HEK293T (cell line): ENCODE results near the gene ABCG4.

Experiments
- BHLHE40 ChIP-seq: fragments of 450-650 bp; IDR thresholded peaks from 2 replicates; pipeline ENCODE4 v1.6.1; 2016; ENCODE audit warnings: mild to moderate bottlenecking, moderate library complexity, borderline replicate concordance
- CTBP1 ChIP-seq: fragments of 450-650 bp; IDR thresholded peaks from 2 replicates; pipeline ENCODE4 v1.6.1; 2016; ENCODE audit warnings: borderline replicate concordance
- ELF4 ChIP-seq: fragments of 450-650 bp; IDR thresholded peaks from 2 replicates; pipeline ENCODE4 v1.6.1; 2017; ENCODE audit warnings: antibody characterized with exemption
- FOXK2 ChIP-seq: fragments of 450-650 bp; IDR thresholded peaks from 2 replicates; pipeline ENCODE4 v1.6.1; 2016; ENCODE audit warnings: mild to moderate bottlenecking
- FOXM1 ChIP-seq: fragments of 450-650 bp; IDR thresholded peaks from 2 replicates; pipeline ENCODE4 v1.6.1; 2017; ENCODE audit warnings: mild to moderate bottlenecking, borderline replicate concordance
- HDGF ChIP-seq: fragments of 450-650 bp; IDR thresholded peaks from 2 replicates; pipeline ENCODE4 v1.6.1; 2017; ENCODE audit warnings: antibody characterized with exemption, borderline replicate concordance
- LEF1 ChIP-seq: fragments of 450-650 bp; IDR thresholded peaks from 2 replicates; pipeline ENCODE4 v1.6.1; 2017; ENCODE audit warnings: mild to moderate bottlenecking, borderline replicate concordance
- NFRKB ChIP-seq: fragments of 450-650 bp; IDR thresholded peaks from 2 replicates; pipeline ENCODE4 v1.6.1; 2016; ENCODE audit warnings: mild to moderate bottlenecking, moderate library complexity
- SP1 ChIP-seq: fragments of 450-650 bp; IDR thresholded peaks from 2 replicates; pipeline ENCODE4 v1.6.1; 2017
- SUZ12 ChIP-seq: fragments of 450-650 bp; IDR thresholded peaks from 2 replicates; pipeline ENCODE4 v1.6.1; 2016; ENCODE audit warnings: mild to moderate bottlenecking
- TARDBP ChIP-seq: fragments of 450-650 bp; IDR thresholded peaks from 2 replicates; pipeline ENCODE4 v1.6.1; 2016
- ZNF384 ChIP-seq: fragments of 450-650 bp; IDR thresholded peaks from 2 replicates; pipeline ENCODE4 v1.6.1; 2016

GRCh38 chr11:119152604-119153003 lies 3.8 kb downstream of the ABCG4 start:
- TF ChIP-seq SUZ12 (no peak), ELF4 (no peak), TARDBP (no peak), HDGF (no peak), BHLHE40 (no peak), ZNF384 (no peak), CTBP1 (no peak), FOXM1 (no peak), FOXK2 (no peak), SP1 (no peak), LEF1 (no peak), NFRKB (no peak)
